ENCODE results near the gene BRD7.

The BRD7 gene

DNA sequence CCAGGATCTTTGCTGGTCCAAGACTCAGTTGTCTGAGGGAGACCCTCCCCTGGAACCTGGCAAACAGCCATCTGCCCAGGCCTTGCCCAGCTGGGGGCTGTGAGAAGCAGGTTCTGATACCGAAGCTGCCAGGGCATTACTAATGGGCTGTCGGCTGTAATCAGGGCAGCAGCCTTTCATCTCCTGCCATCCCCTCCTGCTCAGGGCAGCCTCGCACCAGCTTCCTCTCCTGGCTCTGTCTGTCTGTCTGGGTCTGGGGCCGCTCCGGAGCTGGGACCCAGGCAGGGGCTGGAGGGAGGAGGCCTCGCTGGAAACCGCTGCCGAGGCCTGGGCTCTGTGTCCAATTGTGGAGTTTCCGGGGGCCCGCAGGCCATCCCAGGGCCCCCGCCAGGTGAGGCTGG is 21.6 kb upstream of the BRD7 start:
- in situ Hi-C loops (cut with HindIII; ENCODE audit: low sequenced_read_pairs), result no loop called here

- in situ Hi-C loops (cut with HindIII; ENCODE audit: low sequenced_read_pairs), result no loop called here
These were observed 21.1 kb upstream of the BRD7 start for GRCh38 chr16:50389900-50390299.

DNA sequence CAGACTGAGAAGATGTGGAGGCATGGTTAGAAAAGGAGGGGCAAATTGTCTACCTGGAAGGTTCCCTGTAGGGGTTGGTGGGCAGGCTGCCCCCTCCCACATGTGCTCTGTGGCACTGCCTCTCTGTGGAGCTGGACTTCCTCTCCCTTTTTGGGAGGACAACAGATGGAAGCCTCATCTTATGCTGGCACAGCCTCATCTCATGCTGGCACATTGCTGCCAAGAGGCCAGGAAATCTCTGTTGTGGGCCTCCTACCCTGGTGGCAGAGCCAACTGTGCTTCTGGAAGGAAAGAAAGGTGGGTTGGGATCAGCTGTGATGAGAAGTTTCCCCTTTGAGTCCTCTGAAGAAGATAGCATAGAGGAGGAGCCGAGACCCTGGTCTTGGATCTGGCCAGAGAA is 19.7 kb upstream of the BRD7 start:
- in situ Hi-C loops (cut with HindIII; ENCODE audit: low sequenced_read_pairs), result no loop called here

- in situ Hi-C loops (cut with HindIII; ENCODE audit: low sequenced_read_pairs), result no loop called here
These were observed 18.0 kb upstream of the BRD7 start for GRCh38 chr16:50386774-50387173.

DNA sequence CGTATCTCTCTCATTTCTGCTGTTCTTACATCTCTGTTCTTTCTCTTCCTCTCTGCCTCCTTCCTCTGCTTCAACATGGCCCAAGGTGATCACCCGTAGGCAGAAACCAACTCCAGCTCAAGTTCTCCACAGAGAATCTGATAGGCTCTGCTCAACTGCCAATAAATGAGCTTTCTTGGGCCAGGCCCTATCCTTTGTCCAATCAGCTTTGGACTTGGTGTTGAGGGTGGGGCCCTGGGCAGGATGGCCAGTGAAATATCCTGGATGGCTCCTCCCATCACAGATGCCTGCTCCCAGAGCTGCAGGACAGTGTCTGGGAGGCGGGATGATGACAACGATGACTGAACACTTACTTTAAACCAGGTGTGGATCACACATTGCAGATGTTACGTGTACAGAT is 17.4 kb upstream of the BRD7 start:
- in situ Hi-C loops (cut with HindIII; ENCODE audit: low sequenced_read_pairs), result no loop called here

- in situ Hi-C loops (cut with HindIII; ENCODE audit: low sequenced_read_pairs), result loop anchor here (5.0 kb wide), 1 partner anchor 58 kb away; no protein-coding TSS in a partner anchor
These were observed 15.8 kb upstream of the BRD7 start for GRCh38 chr16:50384500-50385135.

DNA sequence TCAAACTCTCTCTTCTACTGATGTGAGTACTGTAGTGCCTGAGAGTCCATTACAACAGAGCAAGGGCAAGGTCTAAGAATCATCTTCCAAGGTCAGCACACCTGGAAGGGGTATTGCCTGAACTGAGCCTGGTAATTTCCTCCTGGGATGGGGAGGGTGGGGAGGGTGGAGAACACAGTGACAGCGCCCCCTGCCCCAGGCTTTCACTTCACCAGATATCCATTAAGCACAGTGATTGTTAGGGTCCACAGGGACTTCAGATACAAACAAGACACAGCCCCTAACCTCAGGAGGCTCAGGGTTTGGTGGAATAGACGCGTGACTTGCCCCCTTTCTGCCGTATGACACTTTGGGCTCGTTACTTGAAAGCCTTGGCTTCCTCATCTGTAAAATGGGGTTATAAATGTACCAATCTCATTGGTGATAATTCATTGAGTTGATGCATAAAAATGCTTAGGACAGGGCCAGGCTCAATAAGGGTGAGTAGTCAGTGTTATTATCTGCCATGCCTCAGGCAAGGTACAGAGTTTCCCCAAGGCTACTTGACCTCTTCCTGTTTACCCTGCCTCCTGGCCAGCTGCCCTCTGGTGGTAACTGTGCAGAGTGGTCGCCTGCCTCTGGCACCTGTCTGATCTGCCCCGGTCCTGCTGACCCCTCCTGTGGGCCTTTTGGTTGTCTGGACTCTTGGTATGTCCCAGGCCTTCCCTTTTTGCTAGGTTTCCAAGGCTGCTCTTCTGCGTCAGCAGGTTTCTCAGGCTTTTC is 13.1 kb upstream of the BRD7 start:
- in situ Hi-C loops (cut with HindIII; ENCODE audit: low sequenced_read_pairs), result loop anchor here (5.0 kb wide), 1 partner anchor 60 kb away; no protein-coding TSS in a partner anchor

GRCh38 chr16:50378417-50378816 is 9.6 kb upstream of the BRD7 start:
- in situ Hi-C loops (cut with HindIII; ENCODE audit: low sequenced_read_pairs), result loop anchor here (10.0 kb wide), 1 partner anchor 276 kb away; no protein-coding TSS in a partner anchor

DNA sequence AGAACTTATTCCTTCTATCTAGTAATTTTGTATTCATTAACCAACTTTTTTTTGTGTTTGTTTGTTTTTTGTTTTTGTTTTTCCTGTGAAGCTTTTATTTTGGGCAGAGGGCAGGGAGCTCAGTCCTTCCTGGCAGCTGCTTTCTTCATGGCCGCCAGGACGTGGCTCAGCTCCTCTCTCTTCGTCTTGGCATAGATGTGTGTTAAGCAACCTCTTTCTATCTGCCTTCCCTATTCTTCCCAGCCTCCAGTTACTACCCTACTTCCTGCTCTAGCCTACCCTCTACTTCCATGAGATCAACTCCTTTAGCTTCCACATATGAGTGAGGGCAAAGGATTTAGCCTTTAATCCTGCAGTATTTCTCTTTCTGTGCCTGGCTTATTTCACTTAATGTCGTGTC is 8.2 kb upstream of the BRD7 start:
- in situ Hi-C loops (cut with HindIII; ENCODE audit: low sequenced_read_pairs), result loop anchor here (10.0 kb wide), 1 partner anchor 278 kb away; no protein-coding TSS in a partner anchor

- in situ Hi-C loops (cut with HindIII; ENCODE audit: low sequenced_read_pairs), result loop anchor here (10.0 kb wide), 1 partner anchor 281 kb away; no protein-coding TSS in a partner anchor
These were observed 5.0 kb upstream of the BRD7 start for GRCh38 chr16:50373780-50374179.

DNA sequence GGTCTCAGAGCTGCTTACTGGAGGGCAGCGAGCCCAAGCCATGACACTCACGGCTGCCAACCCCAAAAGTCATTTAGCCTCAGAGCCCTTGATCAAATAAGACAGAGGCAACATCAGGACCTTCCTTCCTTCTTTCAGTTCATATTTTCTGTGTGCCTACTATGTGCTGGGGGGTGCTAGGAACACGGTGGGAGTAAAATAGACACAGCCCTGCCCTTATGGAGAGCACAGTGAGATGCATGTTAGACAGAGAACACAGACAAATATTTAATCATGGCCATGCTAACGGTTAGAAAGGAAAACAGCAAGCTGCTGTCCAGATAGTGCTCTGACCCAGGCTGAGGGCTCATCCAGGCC is 4.5 kb upstream of the BRD7 start:
- in situ Hi-C loops (cut with HindIII; ENCODE audit: low sequenced_read_pairs), result loop anchor here (10.0 kb wide), 1 partner anchor 281 kb away; no protein-coding TSS in a partner anchor

GRCh38 chr16:50372611-50373344 is 4.0 kb upstream of the BRD7 start:
- in situ Hi-C loops (cut with HindIII; ENCODE audit: low sequenced_read_pairs), result loop anchor here (10.0 kb wide), 1 partner anchor 282 kb away; no protein-coding TSS in a partner anchor

GRCh38 chr16:50371936-50372595 is 3.3 kb upstream of the BRD7 start:
- in situ Hi-C loops (cut with HindIII; ENCODE audit: low sequenced_read_pairs), result loop anchor here (10.0 kb wide), 1 partner anchor 283 kb away; no protein-coding TSS in a partner anchor

- in situ Hi-C loops (cut with HindIII; ENCODE audit: low sequenced_read_pairs), result loop anchor here (10.0 kb wide), 1 partner anchor 284 kb away; no protein-coding TSS in a partner anchor
These were observed 2.4 kb upstream of the BRD7 start for GRCh38 chr16:50371036-50371716.

GRCh38 chr16:50369133-50369804 is 481 bp upstream of the BRD7 start:
- in situ Hi-C loops (cut with HindIII; ENCODE audit: low sequenced_read_pairs), result no loop called here

GRCh38 chr16:50367777-50368409 is 895 bp downstream of the BRD7 start:
- in situ Hi-C loops (cut with HindIII; ENCODE audit: low sequenced_read_pairs), result no loop called here

DNA sequence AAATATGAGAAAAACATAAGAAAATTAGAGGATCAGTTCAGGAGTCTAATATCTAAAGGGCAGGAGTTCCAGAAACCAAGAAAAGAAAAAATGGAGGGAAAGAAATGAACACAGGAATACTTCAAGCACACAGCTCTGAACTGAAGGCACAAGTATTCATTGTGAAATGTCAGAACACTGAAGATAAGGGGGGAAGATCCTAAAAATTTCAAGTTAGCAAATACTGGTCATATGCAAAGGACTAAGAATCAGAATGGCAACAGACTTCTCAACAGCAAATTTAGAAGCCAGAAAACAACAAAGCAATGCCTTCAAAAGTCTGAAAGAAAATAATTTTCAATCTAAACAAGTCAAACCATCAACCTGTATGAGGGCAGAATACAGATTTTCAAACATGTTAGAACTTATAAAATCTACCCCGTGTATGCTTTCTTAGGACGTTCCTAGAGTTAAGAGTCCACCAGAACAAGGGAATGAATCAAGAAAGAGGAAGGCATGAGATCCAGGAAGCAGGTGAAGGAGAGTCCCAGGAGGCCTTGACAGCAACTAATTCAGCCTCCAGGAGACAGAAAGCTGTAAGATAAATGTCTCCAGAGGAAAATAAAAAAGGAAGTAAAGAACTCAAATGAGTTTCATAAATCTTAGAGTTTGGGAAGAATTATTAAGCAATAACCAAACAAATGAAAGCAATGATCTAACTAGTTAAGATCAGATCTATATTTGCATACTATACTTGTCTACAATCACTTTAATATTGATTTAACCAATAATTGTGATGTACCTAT is 2.8 kb downstream of the BRD7 start:
- in situ Hi-C loops (cut with HindIII; ENCODE audit: low sequenced_read_pairs), result no loop called here

DNA sequence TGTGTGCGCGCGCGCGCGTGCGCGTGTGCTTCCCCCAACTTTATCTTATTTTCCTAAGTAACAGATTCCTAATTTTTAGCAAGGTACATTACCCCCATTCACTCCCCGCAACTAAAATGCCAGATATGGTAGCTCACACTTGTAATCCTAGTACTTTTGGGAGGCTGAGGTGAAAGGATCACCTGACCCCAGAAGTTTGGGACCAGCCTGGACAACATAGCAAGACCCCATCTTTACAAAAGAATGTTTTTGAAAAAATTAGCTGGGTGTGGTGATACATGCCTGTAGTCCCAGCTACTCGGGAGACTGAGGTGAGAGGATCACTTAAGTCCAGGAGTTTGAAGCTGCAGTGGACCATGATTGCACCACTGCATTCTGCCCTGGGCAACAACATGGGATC is 5.1 kb downstream of the BRD7 start:
- in situ Hi-C loops (cut with HindIII; ENCODE audit: low sequenced_read_pairs), result no loop called here
